K562 (cell line): Measurements from ENCODE around the gene EIF5. TPM values are rescaled to one million over a fixed set of nuclear protein-coding genes. Genes with fewer than 3 reads are reported as not detected.

Experiments used
- ARHGAP35 ChIP-seq: fragments of 450-650 bp; IDR thresholded peaks from 2 replicates; pipeline ENCODE4 v1.6.1; 2018; ENCODE audit not compliant: partially characterized antibody
- CREB1 ChIP-seq, 2 experiments: sonication (generic) in 1 of 2; formaldehyde crosslinking in 1 of 2; IDR thresholded peaks; 2 replicates each; pipeline versions ENCODE4 v1.6.1 to v1.8.0; 2012 to 2022; ENCODE audit warnings: inconsistent platforms in 1 of 2, mild to moderate bottlenecking in 1 of 2, missing genetic modification reagents in 1 of 2, moderate library complexity in 1 of 2
- E2F6 ChIP-seq, 2 experiments: IDR thresholded peaks; 2 replicates each; pipeline ENCODE4 v1.6.1; 2011; ENCODE audit warnings: borderline replicate concordance in 1 of 2, control low read depth in 1 of 2, low read depth in 1 of 2, low read length in 1 of 2, mild to moderate bottlenecking in 1 of 2, mixed read lengths in 1 of 2, moderate library complexity in 1 of 2; ENCODE audit not compliant: insufficient read depth in 1 of 2, insufficient read length in 1 of 2, poor library complexity in 1 of 2, severe bottlenecking in 1 of 2; ENCODE audit errors: extremely low read depth in 1 of 2
- IRF2 ChIP-seq: sonication (generic); formaldehyde crosslinking; IDR thresholded peaks from 2 replicates; pipeline ENCODE4 v1.8.1; 2022; ENCODE audit warnings: mild to moderate bottlenecking, missing genetic modification reagents
- KLF13 ChIP-seq: fragments of 450-650 bp; IDR thresholded peaks from 2 replicates; pipeline ENCODE4 v1.6.1; 2016; ENCODE audit warnings: missing genetic modification characterization, low read depth, mild to moderate bottlenecking, missing compliant biosample characterization, moderate library complexity, borderline replicate concordance
- L3MBTL2 ChIP-seq: fragments of 450-650 bp; IDR thresholded peaks from 2 replicates; pipeline ENCODE4 v1.6.1; 2016; ENCODE audit warnings: mild to moderate bottlenecking, moderate library complexity
- MAFG ChIP-seq: fragments of 450-650 bp; conservative IDR thresholded peaks from 2 replicates; pipeline ENCODE4 v1.6.1; 2016; ENCODE audit warnings: missing genetic modification characterization, missing compliant biosample characterization
- MEIS2 ChIP-seq: fragments of 450-650 bp; IDR thresholded peaks from 2 replicates; pipeline ENCODE4 v1.6.1; 2014; ENCODE audit warnings: mild to moderate bottlenecking; ENCODE audit not compliant: partially characterized antibody
- polyA plus RNA-seq, 8 experiments: library from polyadenylated mRNA; depleted of rRNA in 4 of 8; stranded (reverse) in 5 of 8; unstranded in 3 of 8; fragments of >200 nt; fragmentation: Nextera tagmentation in 2 of 8; fragmentation: Illumina TruSeq in 1 of 8; extraction: Ambion mirVana in 2 of 8; extraction: Trizol in 1 of 8; gene quantifications; 2 replicates each; pipeline versions ENCODE4 v1.2.1 to v1.2.3, GENCODE V29; 2011 to 2014; ENCODE audit warnings: inconsistent platforms in 1 of 8, missing spikeins in 1 of 8
- total RNA-seq, 7 experiments: library from RNA; depleted of rRNA in 6 of 7; stranded (reverse); fragments of >200 nt in 6 of 7; fragmentation: Illumina TruSeq in 2 of 7; extraction: Trizol in 2 of 7; gene quantifications; 2 replicates each; pipeline versions ENCODE4 v1.2.1 to v1.2.3, GENCODE V29; 2011 to 2021; ENCODE audit warnings: low replicate concordance in 1 of 7
- TF ChIP-seq, protein P1 (sequence below): fragments of 200-600 bp; sonication (generic); IDR thresholded peaks from one replicate; pipeline ENCODE4 v1.6.1; 2012; ENCODE audit warnings: mild to moderate bottlenecking, low read depth, low read length, inconsistent platforms
- TF ChIP-seq, protein P2 (sequence below): fragments of 450-650 bp; IDR thresholded peaks from 2 replicates; pipeline ENCODE4 v1.6.1; 2017; ENCODE audit warnings: antibody characterized with exemption, mild to moderate bottlenecking

The EIF5 gene
- total and polyA plus RNA-seq, 9 of the 15 experiments (the other 6 are each of a cell fraction or from before 2014, with no cell fraction given), result 92.7 to 442 (median 190) TPM

DNA sequence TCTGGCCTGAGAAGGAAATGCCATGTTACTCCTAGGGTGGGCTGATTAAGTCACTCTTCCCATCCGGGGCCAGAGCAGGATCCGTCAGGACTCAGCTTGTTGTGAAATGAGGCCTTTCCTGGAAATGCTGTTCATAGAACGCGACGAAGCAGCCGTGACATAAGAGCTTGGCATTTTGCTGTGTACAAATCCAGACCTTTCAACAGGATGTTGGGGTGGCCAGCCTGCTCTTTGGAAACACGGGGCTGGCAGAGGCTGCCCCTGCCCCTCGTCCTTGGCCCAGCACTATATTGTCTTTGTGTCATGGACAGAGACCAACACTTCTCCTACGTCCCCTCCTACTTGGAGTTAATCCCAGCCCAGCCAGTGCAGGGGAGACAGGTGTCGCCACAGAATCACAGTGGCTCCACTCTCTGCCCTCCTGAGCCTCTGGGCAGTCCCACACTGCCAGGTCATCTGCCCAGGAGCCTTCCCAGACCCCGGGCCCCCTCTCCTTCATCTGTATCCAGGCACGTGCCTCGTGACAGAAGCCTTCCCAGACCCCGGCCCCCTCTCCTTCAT is 18.6 kb upstream of the EIF5 start (continued):
- TF ChIP-seq, protein P1, sequence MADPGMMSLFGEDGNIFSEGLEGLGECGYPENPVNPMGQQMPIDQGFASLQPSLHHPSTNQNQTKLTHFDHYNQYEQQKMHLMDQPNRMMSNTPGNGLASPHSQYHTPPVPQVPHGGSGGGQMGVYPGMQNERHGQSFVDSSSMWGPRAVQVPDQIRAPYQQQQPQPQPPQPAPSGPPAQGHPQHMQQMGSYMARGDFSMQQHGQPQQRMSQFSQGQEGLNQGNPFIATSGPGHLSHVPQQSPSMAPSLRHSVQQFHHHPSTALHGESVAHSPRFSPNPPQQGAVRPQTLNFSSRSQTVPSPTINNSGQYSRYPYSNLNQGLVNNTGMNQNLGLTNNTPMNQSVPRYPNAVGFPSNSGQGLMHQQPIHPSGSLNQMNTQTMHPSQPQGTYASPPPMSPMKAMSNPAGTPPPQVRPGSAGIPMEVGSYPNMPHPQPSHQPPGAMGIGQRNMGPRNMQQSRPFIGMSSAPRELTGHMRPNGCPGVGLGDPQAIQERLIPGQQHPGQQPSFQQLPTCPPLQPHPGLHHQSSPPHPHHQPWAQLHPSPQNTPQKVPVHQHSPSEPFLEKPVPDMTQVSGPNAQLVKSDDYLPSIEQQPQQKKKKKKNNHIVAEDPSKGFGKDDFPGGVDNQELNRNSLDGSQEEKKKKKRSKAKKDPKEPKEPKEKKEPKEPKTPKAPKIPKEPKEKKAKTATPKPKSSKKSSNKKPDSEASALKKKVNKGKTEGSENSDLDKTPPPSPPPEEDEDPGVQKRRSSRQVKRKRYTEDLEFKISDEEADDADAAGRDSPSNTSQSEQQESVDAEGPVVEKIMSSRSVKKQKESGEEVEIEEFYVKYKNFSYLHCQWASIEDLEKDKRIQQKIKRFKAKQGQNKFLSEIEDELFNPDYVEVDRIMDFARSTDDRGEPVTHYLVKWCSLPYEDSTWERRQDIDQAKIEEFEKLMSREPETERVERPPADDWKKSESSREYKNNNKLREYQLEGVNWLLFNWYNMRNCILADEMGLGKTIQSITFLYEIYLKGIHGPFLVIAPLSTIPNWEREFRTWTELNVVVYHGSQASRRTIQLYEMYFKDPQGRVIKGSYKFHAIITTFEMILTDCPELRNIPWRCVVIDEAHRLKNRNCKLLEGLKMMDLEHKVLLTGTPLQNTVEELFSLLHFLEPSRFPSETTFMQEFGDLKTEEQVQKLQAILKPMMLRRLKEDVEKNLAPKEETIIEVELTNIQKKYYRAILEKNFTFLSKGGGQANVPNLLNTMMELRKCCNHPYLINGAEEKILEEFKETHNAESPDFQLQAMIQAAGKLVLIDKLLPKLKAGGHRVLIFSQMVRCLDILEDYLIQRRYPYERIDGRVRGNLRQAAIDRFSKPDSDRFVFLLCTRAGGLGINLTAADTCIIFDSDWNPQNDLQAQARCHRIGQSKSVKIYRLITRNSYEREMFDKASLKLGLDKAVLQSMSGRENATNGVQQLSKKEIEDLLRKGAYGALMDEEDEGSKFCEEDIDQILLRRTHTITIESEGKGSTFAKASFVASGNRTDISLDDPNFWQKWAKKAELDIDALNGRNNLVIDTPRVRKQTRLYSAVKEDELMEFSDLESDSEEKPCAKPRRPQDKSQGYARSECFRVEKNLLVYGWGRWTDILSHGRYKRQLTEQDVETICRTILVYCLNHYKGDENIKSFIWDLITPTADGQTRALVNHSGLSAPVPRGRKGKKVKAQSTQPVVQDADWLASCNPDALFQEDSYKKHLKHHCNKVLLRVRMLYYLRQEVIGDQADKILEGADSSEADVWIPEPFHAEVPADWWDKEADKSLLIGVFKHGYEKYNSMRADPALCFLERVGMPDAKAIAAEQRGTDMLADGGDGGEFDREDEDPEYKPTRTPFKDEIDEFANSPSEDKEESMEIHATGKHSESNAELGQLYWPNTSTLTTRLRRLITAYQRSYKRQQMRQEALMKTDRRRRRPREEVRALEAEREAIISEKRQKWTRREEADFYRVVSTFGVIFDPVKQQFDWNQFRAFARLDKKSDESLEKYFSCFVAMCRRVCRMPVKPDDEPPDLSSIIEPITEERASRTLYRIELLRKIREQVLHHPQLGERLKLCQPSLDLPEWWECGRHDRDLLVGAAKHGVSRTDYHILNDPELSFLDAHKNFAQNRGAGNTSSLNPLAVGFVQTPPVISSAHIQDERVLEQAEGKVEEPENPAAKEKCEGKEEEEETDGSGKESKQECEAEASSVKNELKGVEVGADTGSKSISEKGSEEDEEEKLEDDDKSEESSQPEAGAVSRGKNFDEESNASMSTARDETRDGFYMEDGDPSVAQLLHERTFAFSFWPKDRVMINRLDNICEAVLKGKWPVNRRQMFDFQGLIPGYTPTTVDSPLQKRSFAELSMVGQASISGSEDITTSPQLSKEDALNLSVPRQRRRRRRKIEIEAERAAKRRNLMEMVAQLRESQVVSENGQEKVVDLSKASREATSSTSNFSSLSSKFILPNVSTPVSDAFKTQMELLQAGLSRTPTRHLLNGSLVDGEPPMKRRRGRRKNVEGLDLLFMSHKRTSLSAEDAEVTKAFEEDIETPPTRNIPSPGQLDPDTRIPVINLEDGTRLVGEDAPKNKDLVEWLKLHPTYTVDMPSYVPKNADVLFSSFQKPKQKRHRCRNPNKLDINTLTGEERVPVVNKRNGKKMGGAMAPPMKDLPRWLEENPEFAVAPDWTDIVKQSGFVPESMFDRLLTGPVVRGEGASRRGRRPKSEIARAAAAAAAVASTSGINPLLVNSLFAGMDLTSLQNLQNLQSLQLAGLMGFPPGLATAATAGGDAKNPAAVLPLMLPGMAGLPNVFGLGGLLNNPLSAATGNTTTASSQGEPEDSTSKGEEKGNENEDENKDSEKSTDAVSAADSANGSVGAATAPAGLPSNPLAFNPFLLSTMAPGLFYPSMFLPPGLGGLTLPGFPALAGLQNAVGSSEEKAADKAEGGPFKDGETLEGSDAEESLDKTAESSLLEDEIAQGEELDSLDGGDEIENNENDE, result no peak
- TF ChIP-seq L3MBTL2 (peak; percentile 53; the same call in 1 of the 2 replicates), CREB1 (IDR thresholded peaks at IDR 0.05) (no peak; the same call in 1 of the 2 replicates), CREB1 (CRISPR knock-in tag; IDR thresholded peaks at IDR 0.05) (peak; percentile 50; the same call in 1 of the 2 replicates), E2F6 (IDR thresholded peaks at IDR 0.05; ENCODE audit: borderline replicate concordance in 1 of 2, extremely low read depth in 1 of 2, insufficient read depth in 1 of 2, insufficient read length in 1 of 2, low read depth in 1 of 2, low read length in 1 of 2, poor library complexity in 1 of 2, severe bottlenecking in 1 of 2) (no peak), MAFG (tag) (no peak), KLF13 (tag) (no peak), MEIS2 (peak; percentile 29), ARHGAP35 (no peak), IRF2 (CRISPR knock-in tag) (no peak)
- TF ChIP-seq, protein P2, sequence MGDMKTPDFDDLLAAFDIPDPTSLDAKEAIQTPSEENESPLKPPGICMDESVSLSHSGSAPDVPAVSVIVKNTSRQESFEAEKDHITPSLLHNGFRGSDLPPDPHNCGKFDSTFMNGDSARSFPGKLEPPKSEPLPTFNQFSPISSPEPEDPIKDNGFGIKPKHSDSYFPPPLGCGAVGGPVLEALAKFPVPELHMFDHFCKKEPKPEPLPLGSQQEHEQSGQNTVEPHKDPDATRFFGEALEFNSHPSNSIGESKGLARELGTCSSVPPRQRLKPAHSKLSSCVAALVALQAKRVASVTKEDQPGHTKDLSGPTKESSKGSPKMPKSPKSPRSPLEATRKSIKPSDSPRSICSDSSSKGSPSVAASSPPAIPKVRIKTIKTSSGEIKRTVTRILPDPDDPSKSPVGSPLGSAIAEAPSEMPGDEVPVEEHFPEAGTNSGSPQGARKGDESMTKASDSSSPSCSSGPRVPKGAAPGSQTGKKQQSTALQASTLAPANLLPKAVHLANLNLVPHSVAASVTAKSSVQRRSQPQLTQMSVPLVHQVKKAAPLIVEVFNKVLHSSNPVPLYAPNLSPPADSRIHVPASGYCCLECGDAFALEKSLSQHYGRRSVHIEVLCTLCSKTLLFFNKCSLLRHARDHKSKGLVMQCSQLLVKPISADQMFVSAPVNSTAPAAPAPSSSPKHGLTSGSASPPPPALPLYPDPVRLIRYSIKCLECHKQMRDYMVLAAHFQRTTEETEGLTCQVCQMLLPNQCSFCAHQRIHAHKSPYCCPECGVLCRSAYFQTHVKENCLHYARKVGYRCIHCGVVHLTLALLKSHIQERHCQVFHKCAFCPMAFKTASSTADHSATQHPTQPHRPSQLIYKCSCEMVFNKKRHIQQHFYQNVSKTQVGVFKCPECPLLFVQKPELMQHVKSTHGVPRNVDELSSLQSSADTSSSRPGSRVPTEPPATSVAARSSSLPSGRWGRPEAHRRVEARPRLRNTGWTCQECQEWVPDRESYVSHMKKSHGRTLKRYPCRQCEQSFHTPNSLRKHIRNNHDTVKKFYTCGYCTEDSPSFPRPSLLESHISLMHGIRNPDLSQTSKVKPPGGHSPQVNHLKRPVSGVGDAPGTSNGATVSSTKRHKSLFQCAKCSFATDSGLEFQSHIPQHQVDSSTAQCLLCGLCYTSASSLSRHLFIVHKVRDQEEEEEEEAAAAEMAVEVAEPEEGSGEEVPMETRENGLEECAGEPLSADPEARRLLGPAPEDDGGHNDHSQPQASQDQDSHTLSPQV, result peak; percentile 66
